Stimulated activated CD4-positive, alpha-beta T cell treated with anti-CD3 and anti-CD28 coated beads, Interleukin-12 subunit alpha, Interleukin-12 subunit beta, amount 100 ng/mL, for 24 hours (primary cell): ENCODE data around the gene CRTC2.
"Not testable (repeated sequence)": the region's sequence is repeated elsewhere in the genome, so short reads cannot be mapped to it uniquely, and the experiment has no call there.

Experiments
- DNase-seq, 2 experiments: peaks; one replicate each; pipeline ENCODE4 v3.0.0-alpha.2; 2020; ENCODE audit warnings: low read depth in 2 of 2

The CRTC2 gene

GRCh38 chr1:153928791-153929341, 29.5 kb downstream of the CRTC2 start:
- no peak for DNase-seq

- no peak for DNase-seq
Observed at GRCh38 chr1:153928245-153928644, 30.2 kb downstream of the CRTC2 start.

GRCh38 chr1:153926405-153926804, 32.0 kb downstream of the CRTC2 start:
- DNase-seq: no peak

- DNase-seq: peak; percentile 97 to 98
Observed at GRCh38 chr1:153922972-153923925, 35.2 kb downstream of the CRTC2 start, which contains the start of gene GATAD2B. GATAD2B (minus strand) TSS chr1:153922972; CDS start chr1:153828347, 94,625 bp downstream.

- DNase-seq: peak; percentile 50 to 60
Observed at GRCh38 chr1:153922076-153922971, 36.1 kb downstream of the CRTC2 start.

GRCh38 chr1:153921803-153922075, 36.7 kb downstream of the CRTC2 start:
- no peak for DNase-seq

- no peak for DNase-seq
Observed at GRCh38 chr1:153921080-153921802, 37.2 kb downstream of the CRTC2 start.

GRCh38 chr1:153919876-153920852, 38.2 kb downstream of the CRTC2 start:
- no peak for DNase-seq

GRCh38 chr1:153916297-153916696, 42.1 kb downstream of the CRTC2 start:
- no peak for DNase-seq

- DNase-seq: no peak
Observed at GRCh38 chr1:153912349-153912748, 46.1 kb downstream of the CRTC2 start.

GRCh38 chr1:153910560-153910959, 47.9 kb downstream of the CRTC2 start:
- DNase-seq: not testable (repeated sequence)

- no peak for DNase-seq
Observed at GRCh38 chr1:153908071-153908470, 50.3 kb downstream of the CRTC2 start.

GRCh38 chr1:153907134-153907533, 51.3 kb downstream of the CRTC2 start:
- DNase-seq: no peak

- DNase-seq: no peak
Observed at GRCh38 chr1:153906396-153906795, 52.0 kb downstream of the CRTC2 start.

- not testable (repeated sequence) for DNase-seq
Observed at GRCh38 chr1:153905908-153906307, 52.5 kb downstream of the CRTC2 start.

GRCh38 chr1:153903841-153904455, 54.5 kb downstream of the CRTC2 start:
- DNase-seq: no peak

- DNase-seq: no peak
Observed at GRCh38 chr1:153899509-153899908, 58.9 kb downstream of the CRTC2 start.
